ENCODE data around the gene HS3ST4.

DNA sequence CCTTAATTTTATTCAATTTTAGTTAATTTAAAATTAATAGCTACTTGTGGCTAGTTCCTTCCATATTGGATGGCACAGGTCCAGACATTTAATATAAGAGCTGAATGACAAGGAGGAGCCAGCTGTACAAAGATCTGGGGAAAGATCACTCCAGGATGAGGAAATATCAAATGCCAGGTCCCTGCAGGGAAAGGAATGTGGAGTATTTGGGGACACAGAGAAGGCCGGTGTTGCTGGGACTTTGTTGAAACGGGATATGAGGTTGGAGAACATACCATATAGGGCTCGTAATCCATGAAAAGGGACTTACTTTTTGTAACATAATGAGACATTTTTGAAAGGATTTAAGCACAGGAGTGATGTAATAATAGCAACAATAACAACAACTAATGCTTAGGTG, 426.8 kb downstream of the HS3ST4 start:
- TF ChIP-seq, protein P1, sequence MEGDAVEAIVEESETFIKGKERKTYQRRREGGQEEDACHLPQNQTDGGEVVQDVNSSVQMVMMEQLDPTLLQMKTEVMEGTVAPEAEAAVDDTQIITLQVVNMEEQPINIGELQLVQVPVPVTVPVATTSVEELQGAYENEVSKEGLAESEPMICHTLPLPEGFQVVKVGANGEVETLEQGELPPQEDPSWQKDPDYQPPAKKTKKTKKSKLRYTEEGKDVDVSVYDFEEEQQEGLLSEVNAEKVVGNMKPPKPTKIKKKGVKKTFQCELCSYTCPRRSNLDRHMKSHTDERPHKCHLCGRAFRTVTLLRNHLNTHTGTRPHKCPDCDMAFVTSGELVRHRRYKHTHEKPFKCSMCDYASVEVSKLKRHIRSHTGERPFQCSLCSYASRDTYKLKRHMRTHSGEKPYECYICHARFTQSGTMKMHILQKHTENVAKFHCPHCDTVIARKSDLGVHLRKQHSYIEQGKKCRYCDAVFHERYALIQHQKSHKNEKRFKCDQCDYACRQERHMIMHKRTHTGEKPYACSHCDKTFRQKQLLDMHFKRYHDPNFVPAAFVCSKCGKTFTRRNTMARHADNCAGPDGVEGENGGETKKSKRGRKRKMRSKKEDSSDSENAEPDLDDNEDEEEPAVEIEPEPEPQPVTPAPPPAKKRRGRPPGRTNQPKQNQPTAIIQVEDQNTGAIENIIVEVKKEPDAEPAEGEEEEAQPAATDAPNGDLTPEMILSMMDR (IDR thresholded peaks at IDR 0.05) = no peak
- TF ChIP-seq POLR2A (IDR thresholded peaks at IDR 0.05) = no peak
